HepG2 (cell line): Measurements from ENCODE around the gene NRN1L. TPM values are rescaled to one million over a fixed set of nuclear protein-coding genes. Genes with fewer than 3 reads are reported as not detected.

Experiments
- NR2F1 ChIP-seq, 2 experiments: fragments of 450-650 bp in 1 of 2; formaldehyde crosslinking in 1 of 2; IDR thresholded peaks; 2 replicates each; pipeline versions ENCODE4 v1.5.0 to v1.6.1; 2016 to 2020; ENCODE audit warnings: mild to moderate bottlenecking in 1 of 2, missing compliant biosample characterization in 1 of 2, missing genetic modification reagents in 1 of 2, moderate library complexity in 1 of 2
- ZNF674 ChIP-seq: sonication (generic); formaldehyde crosslinking; IDR thresholded peaks from 2 replicates; pipeline ENCODE4 v1.5.0; 2020; ENCODE audit warnings: low read depth, mild to moderate bottlenecking, missing genetic modification reagents
- ZNF704 ChIP-seq: sonication (generic); formaldehyde crosslinking; IDR thresholded peaks from 2 replicates; pipeline ENCODE4 v1.8.1; 2023; ENCODE audit warnings: mild to moderate bottlenecking, inconsistent platforms, moderate library complexity, missing genetic modification reagents, borderline replicate concordance
- ZNF724P ChIP-seq: sonication (generic); formaldehyde crosslinking; IDR thresholded peaks from 2 replicates; pipeline ENCODE4 v1.8.0; 2022; ENCODE audit warnings: missing genetic modification reagents, borderline replicate concordance
- polyA plus RNA-seq, 8 experiments: library from polyadenylated mRNA; depleted of rRNA in 3 of 8; stranded (reverse) in 7 of 8; unstranded in 1 of 8; fragments of >200 nt; fragmentation: Illumina TruSeq in 4 of 8; extraction: Trizol in 4 of 8; gene quantifications; 2 replicates each; pipeline versions ENCODE4 v1.2.1 to v1.2.3, GENCODE V29; 2011 to 2016; ENCODE audit warnings: low read depth in 4 of 8, missing spikeins in 1 of 8, mixed read lengths in 1 of 8; ENCODE audit not compliant: insufficient read depth in 1 of 8
- total RNA-seq, 5 experiments: library from RNA; depleted of rRNA; stranded (reverse); fragments of >200 nt; fragmentation: Illumina TruSeq; extraction: Trizol; gene quantifications; 2 replicates each; pipeline ENCODE4 v1.2.3, GENCODE V29; 2016; ENCODE audit warnings: low read depth in 1 of 5
- TF ChIP-seq, protein P1 (sequence below): sonication (generic); formaldehyde crosslinking; IDR thresholded peaks from 2 replicates; pipeline ENCODE4 v1.8.0; 2022; ENCODE audit warnings: mild to moderate bottlenecking, missing genetic modification reagents; ENCODE audit not compliant: insufficient replicate concordance
- TF ChIP-seq, protein P2 (sequence below): sonication (generic); formaldehyde crosslinking; IDR thresholded peaks from 2 replicates; pipeline ENCODE4 v1.4.0; 2020; ENCODE audit warnings: missing genetic modification reagents, borderline replicate concordance

The NRN1L gene
- total and polyA plus RNA-seq, 2 of the 13 experiments (the other 11 are each of a cell fraction or from before 2014, with no cell fraction given) = 0.53 to 1.2 TPM

DNA sequence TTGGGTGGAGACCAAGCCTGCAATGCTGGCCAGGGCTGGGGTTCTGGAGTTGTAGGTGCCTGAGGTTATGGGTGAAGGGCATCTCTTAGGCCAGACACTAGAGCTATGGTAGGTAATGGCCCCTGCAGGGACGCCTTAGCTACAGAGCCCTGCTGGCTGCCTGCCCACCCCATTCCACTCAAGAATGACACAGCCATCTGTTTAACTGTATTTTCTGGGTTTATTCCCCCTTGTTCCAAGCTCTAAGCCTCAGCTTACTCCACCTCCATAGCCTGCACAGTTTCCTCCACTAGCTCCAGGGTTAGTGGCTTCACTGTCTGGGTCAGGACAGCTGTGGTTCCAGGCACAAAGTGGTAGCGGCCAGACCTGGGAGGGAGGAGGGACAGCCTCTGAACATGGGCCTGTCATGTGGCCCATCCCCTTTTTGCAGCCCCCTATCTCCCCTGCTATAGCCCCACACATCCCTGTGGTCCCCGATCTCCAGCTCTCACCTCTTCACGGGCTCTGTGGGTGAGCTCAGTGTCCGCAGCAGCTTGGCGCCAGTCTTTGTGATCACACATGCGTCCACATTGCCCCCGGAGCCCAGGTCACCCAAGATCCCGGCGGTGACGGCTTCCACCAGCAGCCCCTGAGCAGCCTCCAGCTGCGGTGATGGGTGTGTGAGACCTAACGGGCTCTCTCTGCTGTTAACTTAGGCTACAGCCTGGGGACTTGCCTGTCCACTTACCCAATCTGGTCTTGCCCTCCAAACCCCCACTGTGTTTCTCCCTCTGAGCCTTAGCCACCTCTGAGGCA, 49.8 kb downstream of the NRN1L start (continued):
- TF ChIP-seq, protein P1, sequence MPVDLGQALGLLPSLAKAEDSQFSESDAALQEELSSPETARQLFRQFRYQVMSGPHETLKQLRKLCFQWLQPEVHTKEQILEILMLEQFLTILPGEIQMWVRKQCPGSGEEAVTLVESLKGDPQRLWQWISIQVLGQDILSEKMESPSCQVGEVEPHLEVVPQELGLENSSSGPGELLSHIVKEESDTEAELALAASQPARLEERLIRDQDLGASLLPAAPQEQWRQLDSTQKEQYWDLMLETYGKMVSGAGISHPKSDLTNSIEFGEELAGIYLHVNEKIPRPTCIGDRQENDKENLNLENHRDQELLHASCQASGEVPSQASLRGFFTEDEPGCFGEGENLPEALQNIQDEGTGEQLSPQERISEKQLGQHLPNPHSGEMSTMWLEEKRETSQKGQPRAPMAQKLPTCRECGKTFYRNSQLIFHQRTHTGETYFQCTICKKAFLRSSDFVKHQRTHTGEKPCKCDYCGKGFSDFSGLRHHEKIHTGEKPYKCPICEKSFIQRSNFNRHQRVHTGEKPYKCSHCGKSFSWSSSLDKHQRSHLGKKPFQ (CRISPR knock-in tag) = no peak
- TF ChIP-seq ZNF724P (CRISPR knock-in tag) (no peak), ZNF704 (CRISPR knock-in tag) (no peak), NR2F1 (CRISPR knock-in tag; IDR thresholded peaks at IDR 0.05) (no peak), ZNF674 (0 out of 2 replicates have a peak, but pooled peaks have one; percentile 65)
- TF ChIP-seq, protein P2, sequence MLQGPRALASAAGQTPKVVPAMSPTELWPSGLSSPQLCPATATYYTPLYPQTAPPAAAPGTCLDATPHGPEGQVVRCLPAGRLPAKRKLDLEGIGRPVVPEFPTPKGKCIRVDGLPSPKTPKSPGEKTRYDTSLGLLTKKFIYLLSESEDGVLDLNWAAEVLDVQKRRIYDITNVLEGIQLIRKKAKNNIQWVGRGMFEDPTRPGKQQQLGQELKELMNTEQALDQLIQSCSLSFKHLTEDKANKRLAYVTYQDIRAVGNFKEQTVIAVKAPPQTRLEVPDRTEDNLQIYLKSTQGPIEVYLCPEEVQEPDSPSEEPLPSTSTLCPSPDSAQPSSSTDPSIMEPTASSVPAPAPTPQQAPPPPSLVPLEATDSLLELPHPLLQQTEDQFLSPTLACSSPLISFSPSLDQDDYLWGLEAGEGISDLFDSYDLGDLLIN (CRISPR knock-in tag) = no peak
